Type B pancreatic cell (in vitro differentiated cells): ENCODE data around the gene FAM124A. TPM values are rescaled to one million over a fixed set of nuclear protein-coding genes. Genes with fewer than 3 reads are reported as not detected.

ENCODE experiments used
- DNase-seq: peaks from one replicate; pipeline ENCODE4 v3.0.0; 2021; ENCODE audit warnings: mixed read lengths; ENCODE audit not compliant: unreplicated experiment; ENCODE audit errors: extremely low spot score
- H3K27ac Mint-ChIP-seq: 2 replicates; pipeline ENCODE4 v1.8.0; 2021; ENCODE audit warnings: mild to moderate bottlenecking, mixed read lengths
- H3K27me3 Mint-ChIP-seq: 2 replicates; pipeline ENCODE4 v1.8.0; 2021; ENCODE audit warnings: mixed read lengths
- H3K36me3 Mint-ChIP-seq: 2 replicates; pipeline ENCODE4 v1.8.0; 2021; ENCODE audit warnings: mixed read lengths
- H3K4me1 Mint-ChIP-seq: one replicate; pipeline ENCODE4 v1.8.0; 2021; ENCODE audit warnings: mixed read lengths; ENCODE audit not compliant: unreplicated experiment
- H3K4me3 Mint-ChIP-seq: 2 replicates; pipeline ENCODE4 v1.8.0; 2021; ENCODE audit warnings: mild to moderate bottlenecking, mixed read lengths
- H3K9me3 Mint-ChIP-seq: 2 replicates; pipeline ENCODE4 v1.8.0; 2021; ENCODE audit warnings: mixed read lengths
- CTCF ChIP-seq: fragments of 200-600 bp; sonication (generic); conservative IDR thresholded peaks from 2 replicates; pipeline ENCODE4 v1.5.0; 2021; ENCODE audit warnings: antibody characterized with exemption, mild to moderate bottlenecking
- total RNA-seq: library from RNA; stranded (reverse); gene quantifications from 2 replicates; pipeline ENCODE4 v1.2.1, GENCODE V29; 2021; ENCODE audit warnings: low replicate concordance

The FAM124A gene
- total RNA-seq, 1 donor from 2014 or later, result 4.5 TPM

- H3K27me3 Mint-ChIP-seq, result peaks cover 14% of the 10 kb centered on the region
- H3K4me1 Mint-ChIP-seq, result peaks cover 6% of the 10 kb centered on the region
- no peak overlapping the region for H3K4me3 Mint-ChIP-seq
- TF ChIP-seq CTCF, result no peak
- H3K27ac Mint-ChIP-seq, result no peak overlapping the region
- no peaks in the 10 kb centered on the region for H3K9me3 Mint-ChIP-seq
- DNase-seq, result no peak
- peaks cover 3% of the 10 kb centered on the region for H3K36me3 Mint-ChIP-seq
Measured at GRCh38 chr13:51236491-51236792, 14.2 kb downstream of the FAM124A start.

- peaks cover 10% of the 10 kb centered on the region for H3K27me3 Mint-ChIP-seq
- H3K27ac Mint-ChIP-seq, result no peak overlapping the region
- no peak overlapping the region for H3K4me3 Mint-ChIP-seq
- H3K9me3 Mint-ChIP-seq, result no peaks in the 10 kb centered on the region
- H3K4me1 Mint-ChIP-seq, result peaks cover 6% of the 10 kb centered on the region
- no peak for DNase-seq
- peaks cover 3% of the 10 kb centered on the region for H3K36me3 Mint-ChIP-seq
- TF ChIP-seq CTCF, result no peak
Measured at GRCh38 chr13:51237386-51237785, 15.2 kb downstream of the FAM124A start.

GRCh38 chr13:51237887-51238286 lies 15.7 kb downstream of the FAM124A start:
- H3K27me3 Mint-ChIP-seq, result peaks cover 10% of the 10 kb centered on the region
- no peak for DNase-seq
- TF ChIP-seq CTCF, result no peak
- peaks cover 2% of the 10 kb centered on the region for H3K36me3 Mint-ChIP-seq
- H3K4me3 Mint-ChIP-seq, result no peak overlapping the region
- no peaks in the 10 kb centered on the region for H3K9me3 Mint-ChIP-seq
- peaks cover 7% of the 10 kb centered on the region for H3K4me1 Mint-ChIP-seq
- H3K27ac Mint-ChIP-seq, result no peak overlapping the region

- peaks cover 6% of the 10 kb centered on the region for H3K27me3 Mint-ChIP-seq
- no peaks in the 10 kb centered on the region for H3K9me3 Mint-ChIP-seq
- no peaks in the 10 kb centered on the region for H3K36me3 Mint-ChIP-seq
- DNase-seq, result no peak
- no peak for TF ChIP-seq CTCF
- no peak overlapping the region for H3K27ac Mint-ChIP-seq
- H3K4me3 Mint-ChIP-seq, result no peak overlapping the region
- H3K4me1 Mint-ChIP-seq, result peaks cover 11% of the 10 kb centered on the region
Measured at GRCh38 chr13:51240178-51240577, 18.0 kb downstream of the FAM124A start.

- H3K9me3 Mint-ChIP-seq, result no peaks in the 10 kb centered on the region
- no peak for DNase-seq
- peaks cover 16% of the 10 kb centered on the region for H3K4me1 Mint-ChIP-seq
- H3K27me3 Mint-ChIP-seq, result peaks cover 5% of the 10 kb centered on the region
- no peak overlapping the region for H3K27ac Mint-ChIP-seq
- no peak overlapping the region for H3K4me3 Mint-ChIP-seq
- H3K36me3 Mint-ChIP-seq, result no peaks in the 10 kb centered on the region
- no peak for TF ChIP-seq CTCF
Measured at GRCh38 chr13:51240958-51241357, 18.8 kb downstream of the FAM124A start.

- Mint-ChIP-seq H3K4me3 (no peak overlapping the region), H3K27ac (no peak overlapping the region), H3K4me1 (peaks cover 18% of the 10 kb centered on the region), H3K27me3 (no peaks in the 10 kb centered on the region), H3K36me3 (no peaks in the 10 kb centered on the region), H3K9me3 (no peaks in the 10 kb centered on the region)
- no peak for DNase-seq
- TF ChIP-seq CTCF, result no peak
Measured at GRCh38 chr13:51241720-51242119, 19.5 kb downstream of the FAM124A start.
